Common myeloid progenitor, CD34-positive (primary cell): ENCODE measurements around the gene TNKS1BP1.

Source experiments
- CTCF ChIA-PET: fragments of 350-600 bp; sonication (Branson Sonifier 250); formaldehyde crosslinking; loops from one replicate; lab custom pipeline; 2021; ENCODE audit warnings: antibody characterized with exemption; lab: Charles Lee
- POLR2A ChIA-PET: fragments of 350-600 bp; sonication (Branson Sonifier 250); formaldehyde crosslinking; loops from one replicate; lab custom pipeline; 2021; ENCODE audit warnings: antibody characterized with exemption; lab: Charles Lee
- DNase-seq, 3 donors: peaks; one replicate each; pipeline versions ENCODE4 v3.0.0 to v3.0.0-alpha.2; 2013
- H3K27ac ChIP-seq, 2 experiments: 1 replicate in 1 of 2; 2 replicates in 1 of 2; pipeline ENCODE4 v1.7.0; 2013; ENCODE audit warnings: inconsistent platforms in 2 of 2, low read length in 2 of 2, mild to moderate bottlenecking in 2 of 2, low read depth in 1 of 2, moderate library complexity in 1 of 2; ENCODE audit not compliant: severe bottlenecking in 2 of 2, insufficient read depth in 1 of 2, poor library complexity in 1 of 2
- H3K27me3 ChIP-seq, 5 experiments: replicated peaks in 2 of 5; 1 replicate in 3 of 5; 2 replicates in 2 of 5; pipeline versions ENCODE4 v1.6.1 to v1.7.0; 2013; ENCODE audit warnings: low read length in 4 of 5, mild to moderate bottlenecking in 2 of 5, moderate library complexity in 2 of 5, inconsistent platforms in 1 of 5; ENCODE audit not compliant: insufficient read depth in 5 of 5, control insufficient read depth in 4 of 5
- H3K36me3 ChIP-seq, 4 experiments: 1 replicate in 2 of 4; 2 replicates in 2 of 4; pipeline versions ENCODE4 v1.6.1 to v1.7.0; 2013; ENCODE audit warnings: low read length in 3 of 4, control low read depth in 1 of 4, mild to moderate bottlenecking in 1 of 4; ENCODE audit not compliant: control insufficient read depth in 4 of 4, insufficient read depth in 4 of 4
- H3K4me1 ChIP-seq, 4 experiments: 1 replicate in 3 of 4; 2 replicates in 1 of 4; pipeline versions ENCODE4 v1.6.1 to v1.7.1; 2013; ENCODE audit warnings: low read length in 3 of 4, mild to moderate bottlenecking in 3 of 4, control low read depth in 1 of 4, inconsistent platforms in 1 of 4, moderate library complexity in 1 of 4; ENCODE audit not compliant: control insufficient read depth in 4 of 4, insufficient read depth in 4 of 4; ENCODE audit errors: control extremely low read depth in 1 of 4
- H3K4me3 ChIP-seq, 7 experiments: 1 replicate in 4 of 7; 2 replicates in 3 of 7; pipeline versions ENCODE4 v1.5.1 to v1.7.0; 2013; ENCODE audit warnings: mild to moderate bottlenecking in 7 of 7, low read length in 6 of 7, moderate library complexity in 6 of 7, inconsistent platforms in 2 of 7, low read depth in 2 of 7, control low read depth in 1 of 7; ENCODE audit not compliant: insufficient read depth in 4 of 7, control insufficient read depth in 1 of 7; ENCODE audit errors: extremely low read depth in 1 of 7
- H3K9me3 ChIP-seq, 5 experiments: 1 replicate in 4 of 5; 2 replicates in 1 of 5; pipeline versions ENCODE4 v1.6.1 to v1.7.1; 2013; ENCODE audit warnings: low read length in 4 of 5, mild to moderate bottlenecking in 2 of 5, inconsistent platforms in 1 of 5, low read depth in 1 of 5, moderate library complexity in 1 of 5; ENCODE audit not compliant: control insufficient read depth in 4 of 5, insufficient read depth in 2 of 5; ENCODE audit errors: control extremely low read depth in 1 of 5
- WGBS: methylation state at CpG from one replicate; pipeline ENCODE4 v1.1.5; 2013; ENCODE audit not compliant: insufficient coverage; 5-methylcytosine and 5-hydroxymethylcytosine counted together

Gene TNKS1BP1

GRCh38 chr11:57309106-57310059 is 15.4 kb downstream of the TNKS1BP1 start:
- no peaks in the 10 kb centered on the region for H3K9me3 ChIP-seq
- ChIA-PET POLR2A (no interaction called here), CTCF (no interaction called here)
- peaks cover 0 to 31% (median 6%) of the 10 kb centered on the region in 4 experiments for H3K36me3 ChIP-seq
- H3K27ac ChIP-seq, result no peak overlapping the region
- H3K4me1 ChIP-seq, result peaks cover 3 to 28% (median 17%) of the 10 kb centered on the region in 4 experiments
- 97% methylated on average over 24 of the region's 24 CpGs for WGBS
- H3K4me3 ChIP-seq, result no peak overlapping the region
- DNase-seq, result no peak
- H3K27me3 ChIP-seq, result no peaks in the 10 kb centered on the region

GRCh38 chr11:57308426-57309060 is 16.2 kb downstream of the TNKS1BP1 start:
- H3K36me3 ChIP-seq, result peaks cover 0 to 24% (median 3%) of the 10 kb centered on the region in 4 experiments
- H3K9me3 ChIP-seq, result no peaks in the 10 kb centered on the region
- no peak for DNase-seq
- H3K4me1 ChIP-seq, result peaks cover 3 to 28% (median 17%) of the 10 kb centered on the region in 4 experiments
- ChIA-PET POLR2A (no interaction called here), CTCF (interaction anchor here (1.5 kb wide), 1 partner anchor 31 kb away, joined by 4 read pairs; no protein-coding TSS in a partner anchor)
- WGBS, result 98% methylated on average over 9 of the region's 10 CpGs
- no peak overlapping the region for H3K4me3 ChIP-seq
- H3K27me3 ChIP-seq, result no peaks in the 10 kb centered on the region
- no peak overlapping the region for H3K27ac ChIP-seq

GRCh38 chr11:57307666-57308270 is 17.0 kb downstream of the TNKS1BP1 start:
- POLR2A ChIA-PET, result no interaction called here
- no peak overlapping the region for H3K4me3 ChIP-seq
- H3K27me3 ChIP-seq, result no peaks in the 10 kb centered on the region
- H3K9me3 ChIP-seq, result no peaks in the 10 kb centered on the region
- no peak for DNase-seq
- CTCF ChIA-PET, result interaction anchor here (1.5 kb wide), 1 partner anchor 31 kb away, joined by 4 read pairs; no protein-coding TSS in a partner anchor
- H3K4me1 ChIP-seq, result peaks cover 3 to 28% (median 17%) of the 10 kb centered on the region in 4 experiments
- 97% methylated on average over 7 of the region's 7 CpGs for WGBS
- H3K36me3 ChIP-seq, result peaks cover 0 to 17% (median 0%) of the 10 kb centered on the region in 4 experiments
- no peak overlapping the region for H3K27ac ChIP-seq

GRCh38 chr11:57306940-57307565 is 17.7 kb downstream of the TNKS1BP1 start:
- no peak overlapping the region for H3K4me3 ChIP-seq
- H3K9me3 ChIP-seq, result no peaks in the 10 kb centered on the region
- no peaks in the 10 kb centered on the region for H3K27me3 ChIP-seq
- H3K27ac ChIP-seq, result no peak overlapping the region
- WGBS, result 65% methylated on average over 8 of the region's 9 CpGs
- POLR2A ChIA-PET, result no interaction called here
- CTCF ChIA-PET, result interaction anchor here (1.5 kb wide), 1 partner anchor 30 kb away, joined by 4 read pairs; no protein-coding TSS in a partner anchor
- H3K36me3 ChIP-seq, result peaks cover 0 to 16% (median 2%) of the 10 kb centered on the region in 4 experiments
- no peak for DNase-seq
- H3K4me1 ChIP-seq, result peaks cover 3 to 25% (median 15%) of the 10 kb centered on the region in 4 experiments

- Histone ChIP-seq H3K4me3 (no peak overlapping the region), H3K27me3 (no peaks in the 10 kb centered on the region), H3K36me3 (peaks cover 0 to 23% (median 6%) of the 10 kb centered on the region in 4 experiments), H3K9me3 (no peaks in the 10 kb centered on the region), H3K27ac (no peak overlapping the region), H3K4me1 (peaks cover 0 to 18% (median 8%) of the 10 kb centered on the region in 4 experiments)
- ChIA-PET CTCF (interaction anchor here (0.6 kb wide), 1 partner anchor 35 kb away, joined by 3 read pairs; no protein-coding TSS in a partner anchor), POLR2A (no interaction called here)
- no peak for DNase-seq
- WGBS, result 97% methylated on average over 13 of the region's 15 CpGs
These were observed 18.4 kb downstream of the TNKS1BP1 start for GRCh38 chr11:57306161-57306876.

GRCh38 chr11:57305523-57305922 is 19.2 kb downstream of the TNKS1BP1 start:
- Histone ChIP-seq H3K27me3 (no peaks in the 10 kb centered on the region), H3K9me3 (no peaks in the 10 kb centered on the region), H3K4me3 (no peak overlapping the region), H3K36me3 (peaks cover 2 to 31% (median 11%) of the 10 kb centered on the region in 4 experiments), H3K4me1 (peaks cover 0 to 11% (median 1%) of the 10 kb centered on the region in 4 experiments), H3K27ac (no peak overlapping the region)
- WGBS, result 94% methylated on average over 8 of the region's 8 CpGs
- CTCF ChIA-PET, result interaction anchor here (1.5 kb wide), 1 partner anchor 8 kb away, joined by 3 read pairs; no protein-coding TSS in a partner anchor
- DNase-seq, result no peak
- POLR2A ChIA-PET, result no interaction called here
